GM19397 (cell line): Measurements from ENCODE around the gene HPSE2.
A peak's percentile ranks its signal among the peaks of the same experiment; 100 is the strongest.
"Not testable (repeated sequence)": the region's sequence is repeated elsewhere in the genome, so short reads cannot be mapped to it uniquely, and the experiment has no call there.

Experiments used
- ATAC-seq: cut with Tn5 transposase; IDR thresholded peaks from one replicate; pipeline ENCODE4 v1.9.1; 2021; ENCODE audit warnings: mild to moderate bottlenecking, moderate library complexity; ENCODE audit not compliant: unreplicated experiment

HPSE2 gene

GRCh38 chr10:99235658-99236626, at the start of gene HPSE2:
Gene HPSE2 (minus strand): TSS chr10:99235852.
- no peak for ATAC-seq

GRCh38 chr10:99280472-99280871, 44.8 kb upstream of the HPSE2 start:
- ATAC-seq: no peak

GRCh38 chr10:99279626-99280111, 44.0 kb upstream of the HPSE2 start:
- ATAC-seq: no peak

- no peak for ATAC-seq
Measured at GRCh38 chr10:99276848-99277486, 41.3 kb upstream of the HPSE2 start.

- no peak for ATAC-seq
Measured at GRCh38 chr10:99266383-99266782, 30.7 kb upstream of the HPSE2 start.

- no peak for ATAC-seq
Measured at GRCh38 chr10:99248824-99249223, 13.2 kb upstream of the HPSE2 start.

- ATAC-seq: not testable (repeated sequence)
Measured at GRCh38 chr10:99247893-99248292, 12.2 kb upstream of the HPSE2 start.

GRCh38 chr10:99236627-99237309, 1.1 kb upstream of the HPSE2 start:
- no peak for ATAC-seq

GRCh38 chr10:99234791-99235657, 628 bp downstream of the HPSE2 start:
- ATAC-seq: no peak

- peak; percentile 99 for ATAC-seq
Measured at GRCh38 chr10:99234041-99234790, 1.4 kb downstream of the HPSE2 start.

- ATAC-seq: no peak
Measured at GRCh38 chr10:99233689-99234037, 2.0 kb downstream of the HPSE2 start.

- no peak for ATAC-seq
Measured at GRCh38 chr10:99233000-99233688, 2.5 kb downstream of the HPSE2 start.

GRCh38 chr10:99232360-99232999, 3.2 kb downstream of the HPSE2 start:
- no peak for ATAC-seq

- ATAC-seq: no peak
Measured at GRCh38 chr10:99224766-99225165, 10.9 kb downstream of the HPSE2 start.

GRCh38 chr10:99207340-99207739, 28.3 kb downstream of the HPSE2 start:
- no peak for ATAC-seq

GRCh38 chr10:99203310-99203709, 32.3 kb downstream of the HPSE2 start:
- ATAC-seq: no peak

- ATAC-seq: no peak
Measured at GRCh38 chr10:99172950-99173349, 62.7 kb downstream of the HPSE2 start.

- ATAC-seq: no peak
Measured at GRCh38 chr10:99172128-99172738, 63.4 kb downstream of the HPSE2 start.
